GM23338 (cell line): ENCODE measurements around the gene ADRA1B.

ENCODE experiments used
- CREB1 ChIP-seq: fragments of 250-450 bp; sonication (Bioruptor Pico); IDR thresholded peaks from 2 replicates; pipeline ENCODE4 v1.5.0; 2020; ENCODE audit warnings: low read depth, mild to moderate bottlenecking, moderate library complexity
- EZH2 ChIP-seq: fragments of 200-600 bp; sonication (generic); IDR thresholded peaks from one replicate; pipeline ENCODE4 v1.8.0; 2017; ENCODE audit warnings: antibody characterized with exemption, mild to moderate bottlenecking, low read depth; ENCODE audit not compliant: unreplicated experiment
- EZH2phosphoT487 ChIP-seq: fragments of 200-600 bp; sonication (generic); IDR thresholded peaks from one replicate; pipeline ENCODE4 v1.8.1; 2018; ENCODE audit warnings: antibody characterized with exemption; ENCODE audit not compliant: unreplicated experiment
- JUNB ChIP-seq: IDR thresholded peaks from one replicate; pipeline ENCODE4 v1.6.1; 2016; ENCODE audit warnings: antibody characterized with exemption; ENCODE audit not compliant: unreplicated experiment
- NANOG ChIP-seq: IDR thresholded peaks from 2 replicates; pipeline ENCODE4 v1.6.1; 2016; ENCODE audit warnings: antibody characterized with exemption, borderline replicate concordance
- POLR2AphosphoS5 ChIP-seq: IDR thresholded peaks from 2 replicates; pipeline ENCODE4 v1.6.1; 2016; ENCODE audit warnings: antibody characterized with exemption, low read depth
- ZNF114 ChIP-seq: fragments of 250-450 bp; sonication (Bioruptor Pico); IDR thresholded peaks from 2 replicates; pipeline ENCODE4 v1.5.0; 2020; ENCODE audit warnings: mild to moderate bottlenecking, moderate library complexity
- TF ChIP-seq, protein P1 (sequence below), 2 experiments: fragments of 200-600 bp in 1 of 2; sonication (generic) in 1 of 2; conservative IDR thresholded peaks; 2 replicates each; pipeline versions ENCODE4 v1.5.1 to v1.6.1; 2016 to 2017; ENCODE audit warnings: antibody characterized with exemption in 2 of 2, low read depth in 2 of 2, mild to moderate bottlenecking in 2 of 2, moderate library complexity in 1 of 2
- TF ChIP-seq, protein P2 (sequence below): IDR thresholded peaks from 2 replicates; pipeline ENCODE4 v1.6.1; 2016; ENCODE audit warnings: antibody characterized with exemption
- TF ChIP-seq, protein P3 (sequence below): IDR thresholded peaks from one replicate; pipeline ENCODE4 v1.6.1; 2018; ENCODE audit warnings: antibody characterized with exemption; ENCODE audit not compliant: unreplicated experiment
- TF ChIP-seq, protein P4 (sequence below): fragments of 250-450 bp; sonication (Bioruptor Pico); IDR thresholded peaks from 2 replicates; pipeline ENCODE4 v1.5.0; 2020; ENCODE audit warnings: mild to moderate bottlenecking, moderate library complexity

DNA sequence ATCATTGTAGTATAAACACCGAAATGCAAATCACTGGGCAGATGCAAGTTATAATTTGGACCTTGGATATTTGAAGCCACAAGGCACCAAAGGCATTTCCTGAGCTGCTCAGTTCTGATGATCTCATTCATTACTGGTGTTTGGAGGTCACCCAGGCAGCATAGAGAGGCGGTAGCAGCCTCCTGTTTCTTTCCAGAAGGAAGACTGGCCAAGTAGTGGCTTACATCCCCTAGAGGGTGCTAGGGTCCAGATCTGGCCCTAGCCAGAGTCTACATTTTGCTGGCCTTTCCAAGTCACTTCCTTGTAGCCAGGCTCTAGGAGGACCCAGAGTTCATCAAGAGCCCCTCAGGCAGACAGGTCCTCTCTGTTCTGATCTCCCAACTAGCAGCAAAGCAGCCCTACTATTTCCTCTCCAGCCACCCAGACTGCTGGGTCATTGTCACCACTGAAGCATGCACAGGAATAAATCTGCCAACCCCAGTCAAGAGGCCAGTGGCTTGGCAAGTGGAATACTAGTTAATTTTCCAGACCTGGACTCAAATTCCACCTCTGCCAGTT, 59.3 kb downstream of the ADRA1B start:
- TF ChIP-seq POLR2AphosphoS5, result no peak
- no peak for TF ChIP-seq EZH2
- TF ChIP-seq, protein P1, sequence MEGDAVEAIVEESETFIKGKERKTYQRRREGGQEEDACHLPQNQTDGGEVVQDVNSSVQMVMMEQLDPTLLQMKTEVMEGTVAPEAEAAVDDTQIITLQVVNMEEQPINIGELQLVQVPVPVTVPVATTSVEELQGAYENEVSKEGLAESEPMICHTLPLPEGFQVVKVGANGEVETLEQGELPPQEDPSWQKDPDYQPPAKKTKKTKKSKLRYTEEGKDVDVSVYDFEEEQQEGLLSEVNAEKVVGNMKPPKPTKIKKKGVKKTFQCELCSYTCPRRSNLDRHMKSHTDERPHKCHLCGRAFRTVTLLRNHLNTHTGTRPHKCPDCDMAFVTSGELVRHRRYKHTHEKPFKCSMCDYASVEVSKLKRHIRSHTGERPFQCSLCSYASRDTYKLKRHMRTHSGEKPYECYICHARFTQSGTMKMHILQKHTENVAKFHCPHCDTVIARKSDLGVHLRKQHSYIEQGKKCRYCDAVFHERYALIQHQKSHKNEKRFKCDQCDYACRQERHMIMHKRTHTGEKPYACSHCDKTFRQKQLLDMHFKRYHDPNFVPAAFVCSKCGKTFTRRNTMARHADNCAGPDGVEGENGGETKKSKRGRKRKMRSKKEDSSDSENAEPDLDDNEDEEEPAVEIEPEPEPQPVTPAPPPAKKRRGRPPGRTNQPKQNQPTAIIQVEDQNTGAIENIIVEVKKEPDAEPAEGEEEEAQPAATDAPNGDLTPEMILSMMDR (conservative IDR thresholded peaks at IDR 0.05; ENCODE audit: low read depth in 2 of 2), result peak; percentile 15 to 53; a peak in 3 of 4 replicates
- no peak for TF ChIP-seq NANOG
- TF ChIP-seq EZH2phosphoT487, result no peak
- TF ChIP-seq, protein P2, sequence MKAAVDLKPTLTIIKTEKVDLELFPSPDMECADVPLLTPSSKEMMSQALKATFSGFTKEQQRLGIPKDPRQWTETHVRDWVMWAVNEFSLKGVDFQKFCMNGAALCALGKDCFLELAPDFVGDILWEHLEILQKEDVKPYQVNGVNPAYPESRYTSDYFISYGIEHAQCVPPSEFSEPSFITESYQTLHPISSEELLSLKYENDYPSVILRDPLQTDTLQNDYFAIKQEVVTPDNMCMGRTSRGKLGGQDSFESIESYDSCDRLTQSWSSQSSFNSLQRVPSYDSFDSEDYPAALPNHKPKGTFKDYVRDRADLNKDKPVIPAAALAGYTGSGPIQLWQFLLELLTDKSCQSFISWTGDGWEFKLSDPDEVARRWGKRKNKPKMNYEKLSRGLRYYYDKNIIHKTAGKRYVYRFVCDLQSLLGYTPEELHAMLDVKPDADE, result no peak
- no peak for TF ChIP-seq CREB1 (CRISPR knock-in tag)
- no peak for TF ChIP-seq JUNB
- TF ChIP-seq, protein P3, sequence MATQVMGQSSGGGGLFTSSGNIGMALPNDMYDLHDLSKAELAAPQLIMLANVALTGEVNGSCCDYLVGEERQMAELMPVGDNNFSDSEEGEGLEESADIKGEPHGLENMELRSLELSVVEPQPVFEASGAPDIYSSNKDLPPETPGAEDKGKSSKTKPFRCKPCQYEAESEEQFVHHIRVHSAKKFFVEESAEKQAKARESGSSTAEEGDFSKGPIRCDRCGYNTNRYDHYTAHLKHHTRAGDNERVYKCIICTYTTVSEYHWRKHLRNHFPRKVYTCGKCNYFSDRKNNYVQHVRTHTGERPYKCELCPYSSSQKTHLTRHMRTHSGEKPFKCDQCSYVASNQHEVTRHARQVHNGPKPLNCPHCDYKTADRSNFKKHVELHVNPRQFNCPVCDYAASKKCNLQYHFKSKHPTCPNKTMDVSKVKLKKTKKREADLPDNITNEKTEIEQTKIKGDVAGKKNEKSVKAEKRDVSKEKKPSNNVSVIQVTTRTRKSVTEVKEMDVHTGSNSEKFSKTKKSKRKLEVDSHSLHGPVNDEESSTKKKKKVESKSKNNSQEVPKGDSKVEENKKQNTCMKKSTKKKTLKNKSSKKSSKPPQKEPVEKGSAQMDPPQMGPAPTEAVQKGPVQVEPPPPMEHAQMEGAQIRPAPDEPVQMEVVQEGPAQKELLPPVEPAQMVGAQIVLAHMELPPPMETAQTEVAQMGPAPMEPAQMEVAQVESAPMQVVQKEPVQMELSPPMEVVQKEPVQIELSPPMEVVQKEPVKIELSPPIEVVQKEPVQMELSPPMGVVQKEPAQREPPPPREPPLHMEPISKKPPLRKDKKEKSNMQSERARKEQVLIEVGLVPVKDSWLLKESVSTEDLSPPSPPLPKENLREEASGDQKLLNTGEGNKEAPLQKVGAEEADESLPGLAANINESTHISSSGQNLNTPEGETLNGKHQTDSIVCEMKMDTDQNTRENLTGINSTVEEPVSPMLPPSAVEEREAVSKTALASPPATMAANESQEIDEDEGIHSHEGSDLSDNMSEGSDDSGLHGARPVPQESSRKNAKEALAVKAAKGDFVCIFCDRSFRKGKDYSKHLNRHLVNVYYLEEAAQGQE, result no peak
- TF ChIP-seq ZNF114 (CRISPR knock-in tag), result no peak
- TF ChIP-seq, protein P4, sequence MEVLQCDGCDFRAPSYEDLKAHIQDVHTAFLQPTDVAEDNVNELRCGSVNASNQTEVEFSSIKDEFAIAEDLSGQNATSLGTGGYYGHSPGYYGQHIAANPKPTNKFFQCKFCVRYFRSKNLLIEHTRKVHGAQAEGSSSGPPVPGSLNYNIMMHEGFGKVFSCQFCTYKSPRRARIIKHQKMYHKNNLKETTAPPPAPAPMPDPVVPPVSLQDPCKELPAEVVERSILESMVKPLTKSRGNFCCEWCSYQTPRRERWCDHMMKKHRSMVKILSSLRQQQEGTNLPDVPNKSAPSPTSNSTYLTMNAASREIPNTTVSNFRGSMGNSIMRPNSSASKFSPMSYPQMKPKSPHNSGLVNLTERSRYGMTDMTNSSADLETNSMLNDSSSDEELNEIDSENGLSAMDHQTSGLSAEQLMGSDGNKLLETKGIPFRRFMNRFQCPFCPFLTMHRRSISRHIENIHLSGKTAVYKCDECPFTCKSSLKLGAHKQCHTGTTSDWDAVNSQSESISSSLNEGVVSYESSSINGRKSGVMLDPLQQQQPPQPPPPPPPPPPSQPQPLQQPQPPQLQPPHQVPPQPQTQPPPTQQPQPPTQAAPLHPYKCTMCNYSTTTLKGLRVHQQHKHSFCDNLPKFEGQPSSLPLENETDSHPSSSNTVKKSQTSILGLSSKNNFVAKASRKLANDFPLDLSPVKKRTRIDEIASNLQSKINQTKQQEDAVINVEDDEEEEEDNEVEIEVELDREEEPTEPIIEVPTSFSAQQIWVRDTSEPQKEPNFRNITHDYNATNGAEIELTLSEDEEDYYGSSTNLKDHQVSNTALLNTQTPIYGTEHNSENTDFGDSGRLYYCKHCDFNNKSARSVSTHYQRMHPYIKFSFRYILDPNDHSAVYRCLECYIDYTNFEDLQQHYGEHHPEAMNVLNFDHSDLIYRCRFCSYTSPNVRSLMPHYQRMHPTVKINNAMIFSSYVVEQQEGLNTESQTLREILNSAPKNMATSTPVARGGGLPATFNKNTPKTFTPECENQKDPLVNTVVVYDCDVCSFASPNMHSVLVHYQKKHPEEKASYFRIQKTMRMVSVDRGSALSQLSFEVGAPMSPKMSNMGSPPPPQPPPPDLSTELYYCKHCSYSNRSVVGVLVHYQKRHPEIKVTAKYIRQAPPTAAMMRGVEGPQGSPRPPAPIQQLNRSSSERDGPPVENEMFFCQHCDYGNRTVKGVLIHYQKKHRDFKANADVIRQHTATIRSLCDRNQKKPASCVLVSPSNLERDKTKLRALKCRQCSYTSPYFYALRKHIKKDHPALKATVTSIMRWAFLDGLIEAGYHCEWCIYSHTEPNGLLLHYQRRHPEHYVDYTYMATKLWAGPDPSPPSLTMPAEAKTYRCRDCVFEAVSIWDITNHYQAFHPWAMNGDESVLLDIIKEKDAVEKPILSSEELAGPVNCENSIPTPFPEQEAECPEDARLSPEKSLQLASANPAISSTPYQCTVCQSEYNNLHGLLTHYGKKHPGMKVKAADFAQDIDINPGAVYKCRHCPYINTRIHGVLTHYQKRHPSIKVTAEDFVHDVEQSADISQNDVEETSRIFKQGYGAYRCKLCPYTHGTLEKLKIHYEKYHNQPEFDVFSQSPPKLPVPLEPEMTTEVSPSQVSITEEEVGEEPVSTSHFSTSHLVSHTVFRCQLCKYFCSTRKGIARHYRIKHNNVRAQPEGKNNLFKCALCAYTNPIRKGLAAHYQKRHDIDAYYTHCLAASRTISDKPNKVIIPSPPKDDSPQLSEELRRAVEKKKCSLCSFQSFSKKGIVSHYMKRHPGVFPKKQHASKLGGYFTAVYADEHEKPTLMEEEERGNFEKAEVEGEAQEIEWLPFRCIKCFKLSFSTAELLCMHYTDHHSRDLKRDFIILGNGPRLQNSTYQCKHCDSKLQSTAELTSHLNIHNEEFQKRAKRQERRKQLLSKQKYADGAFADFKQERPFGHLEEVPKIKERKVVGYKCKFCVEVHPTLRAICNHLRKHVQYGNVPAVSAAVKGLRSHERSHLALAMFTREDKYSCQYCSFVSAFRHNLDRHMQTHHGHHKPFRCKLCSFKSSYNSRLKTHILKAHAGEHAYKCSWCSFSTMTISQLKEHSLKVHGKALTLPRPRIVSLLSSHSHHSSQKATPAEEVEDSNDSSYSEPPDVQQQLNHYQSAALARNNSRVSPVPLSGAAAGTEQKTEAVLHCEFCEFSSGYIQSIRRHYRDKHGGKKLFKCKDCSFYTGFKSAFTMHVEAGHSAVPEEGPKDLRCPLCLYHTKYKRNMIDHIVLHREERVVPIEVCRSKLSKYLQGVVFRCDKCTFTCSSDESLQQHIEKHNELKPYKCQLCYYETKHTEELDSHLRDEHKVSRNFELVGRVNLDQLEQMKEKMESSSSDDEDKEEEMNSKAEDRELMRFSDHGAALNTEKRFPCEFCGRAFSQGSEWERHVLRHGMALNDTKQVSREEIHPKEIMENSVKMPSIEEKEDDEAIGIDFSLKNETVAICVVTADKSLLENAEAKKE (CRISPR knock-in tag), result no peak
